MCF 10A (cell line): ENCODE results near the gene INHBA. TPM values are rescaled to one million over a fixed set of nuclear protein-coding genes. Genes with fewer than 3 reads are reported as not detected.

Source experiments
- BruUV-seq: library from RNA; stranded (reverse); fragments of 400-500 nt; replicated peaks from 2 replicates; lab custom pipeline; 2021; lab: Mats Ljungman, UMichigan
- CTCF ChIA-PET: fragments of 300-600 bp; sonication (Branson Sonifier 250); formaldehyde crosslinking; extraction: SDS; loops from one replicate; lab custom pipeline; 2021; ENCODE audit warnings: antibody characterized with exemption, inconsistent platforms; lab: Yijun Ruan, JAX
- POLR2A ChIA-PET: fragments of 300-600, 350-650 bp; sonication (Branson Sonifier 250); formaldehyde crosslinking; extraction: SDS; loops from one replicate; lab custom pipeline; 2020; ENCODE audit warnings: antibody characterized with exemption, inconsistent platforms; lab: Yijun Ruan, JAX
- DNase-seq: peaks from one replicate; pipeline ENCODE4 v3.0.0-alpha.2; 2018; ENCODE audit not compliant: unreplicated experiment
- H3K27ac Mint-ChIP-seq: one replicate; pipeline ENCODE4 v1.8.0; 2022; ENCODE audit warnings: mild to moderate bottlenecking, low read depth, mixed read lengths; ENCODE audit not compliant: unreplicated experiment
- H3K27me3 Mint-ChIP-seq: one replicate; pipeline ENCODE4 v1.8.0; 2022; ENCODE audit warnings: mixed read lengths; ENCODE audit not compliant: insufficient read depth, unreplicated experiment
- H3K36me3 Mint-ChIP-seq: one replicate; pipeline ENCODE4 v1.8.0; 2022; ENCODE audit warnings: mild to moderate bottlenecking, moderate library complexity, mixed read lengths; ENCODE audit not compliant: insufficient read depth, unreplicated experiment
- H3K4me1 Mint-ChIP-seq: one replicate; pipeline ENCODE4 v1.8.0; 2022; ENCODE audit warnings: mixed read lengths; ENCODE audit not compliant: insufficient read depth, unreplicated experiment
- H3K4me3 Mint-ChIP-seq: one replicate; pipeline ENCODE4 v1.8.0; 2022; ENCODE audit warnings: mild to moderate bottlenecking, moderate library complexity, mixed read lengths; ENCODE audit not compliant: unreplicated experiment
- H3K9me3 Mint-ChIP-seq: one replicate; pipeline ENCODE4 v1.8.0; 2022; ENCODE audit warnings: mixed read lengths; ENCODE audit not compliant: unreplicated experiment
- CTCF ChIP-seq: fragments of 200-600 bp; IDR thresholded peaks from one replicate; pipeline ENCODE4 v1.8.0; 2022; ENCODE audit warnings: antibody characterized with exemption, mild to moderate bottlenecking; ENCODE audit not compliant: unreplicated experiment
- intact Hi-C: fragments of 100-400 bp; cut with micrococcal nuclease; formaldehyde crosslinking; loops from 2 replicates; pipeline ENCODE4 v1.14.1; 2022
- total RNA-seq: library from RNA; stranded (reverse); gene quantifications from 2 replicates; pipeline ENCODE4 v1.2.3, GENCODE V29; 2022

The INHBA gene
- total RNA-seq, 1 experiment from 2014 or later = 14.3 TPM

GRCh38 chr7:41692251-41692650 is 10.6 kb downstream of the INHBA start:
- CTCF ChIA-PET = interaction anchor here (0.7 to 1.1 kb wide), 3 partner anchors 16 to 1460 kb away, joined by 3 to 4 read pairs (median 3); no protein-coding TSS in a partner anchor
- TF ChIP-seq CTCF = no peak
- no peak for DNase-seq
- intact Hi-C loops = loop anchor here (10.0 kb wide), 1 partner anchor 467 kb away; no protein-coding TSS in a partner anchor
- Mint-ChIP-seq H3K27me3 (no peaks in the 10 kb centered on the region), H3K27ac (no peak overlapping the region), H3K36me3 (peaks cover 12% of the 10 kb centered on the region), H3K9me3 (no peaks in the 10 kb centered on the region), H3K4me1 (peaks cover 36% of the 10 kb centered on the region), H3K4me3 (no peak overlapping the region)
- POLR2A ChIA-PET = interaction anchor here (0.6 kb wide), 1 partner anchor 797 kb away, joined by 4 read pairs; no protein-coding TSS in a partner anchor
- BruUV-seq = no TSS peak

GRCh38 chr7:41691286-41692190 is 11.4 kb downstream of the INHBA start:
- no TSS peak for BruUV-seq
- Mint-ChIP-seq H3K9me3 (no peaks in the 10 kb centered on the region), H3K27ac (no peak overlapping the region), H3K4me3 (no peak overlapping the region), H3K27me3 (no peaks in the 10 kb centered on the region), H3K36me3 (peaks cover 12% of the 10 kb centered on the region), H3K4me1 (peaks cover 32% of the 10 kb centered on the region)
- no peak for DNase-seq
- ChIA-PET POLR2A (no interaction called here), CTCF (interaction anchor here (0.5 kb wide), 1 partner anchor 620 kb away, joined by 3 read pairs; no protein-coding TSS in a partner anchor)
- no peak for TF ChIP-seq CTCF
- intact Hi-C loops = loop anchor here (10.0 kb wide), 1 partner anchor 467 kb away; no protein-coding TSS in a partner anchor

- no peak for TF ChIP-seq CTCF
- POLR2A ChIA-PET = no interaction called here
- CTCF ChIA-PET = interaction anchor here (0.6 kb wide), 2 partner anchors 554 to 927 kb away, joined by 3 read pairs; no protein-coding TSS in a partner anchor
- Mint-ChIP-seq H3K4me3 (no peak overlapping the region), H3K9me3 (no peaks in the 10 kb centered on the region), H3K4me1 (peaks cover 14% of the 10 kb centered on the region), H3K36me3 (peaks cover 12% of the 10 kb centered on the region), H3K27me3 (no peaks in the 10 kb centered on the region), H3K27ac (no peak overlapping the region)
- intact Hi-C loops = loop anchor here (10.0 kb wide), 1 partner anchor 465 kb away; no protein-coding TSS in a partner anchor
- DNase-seq = no peak
- BruUV-seq = no TSS peak
Observed at GRCh38 chr7:41689815-41690214, 13.1 kb downstream of the INHBA start.

DNA sequence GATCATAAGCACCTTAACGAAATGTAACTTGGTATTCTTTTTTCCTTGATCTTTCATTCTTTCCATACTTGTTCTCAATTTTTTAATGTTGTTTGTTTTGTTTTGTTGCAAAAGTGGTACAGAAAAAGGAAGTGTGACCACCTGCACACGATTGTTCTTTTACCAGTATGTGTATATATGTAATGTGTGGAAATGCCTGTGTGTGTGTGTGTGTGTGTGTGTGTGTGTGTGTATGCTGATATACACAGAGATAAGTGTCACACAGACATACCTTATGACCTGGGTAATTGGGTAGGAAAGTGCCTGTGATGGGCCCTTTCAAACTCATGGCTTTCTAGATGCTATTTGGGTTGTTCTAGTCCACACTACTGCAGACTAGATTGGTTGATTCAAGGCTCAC is 14.0 kb downstream of the INHBA start:
- no peak for TF ChIP-seq CTCF
- ChIA-PET CTCF (interaction anchor here (0.7 kb wide), 1 partner anchor 33 kb away, joined by 3 read pairs; no protein-coding TSS in a partner anchor), POLR2A (interaction anchor here (0.6 kb wide), 1 partner anchor 688 kb away, joined by 3 read pairs; no protein-coding TSS in a partner anchor)
- BruUV-seq = no TSS peak
- no peaks in the 10 kb centered on the region for H3K27me3 Mint-ChIP-seq
- H3K4me1 Mint-ChIP-seq = peaks cover 8% of the 10 kb centered on the region
- no peak for DNase-seq
- no peak overlapping the region for H3K27ac Mint-ChIP-seq
- H3K36me3 Mint-ChIP-seq = peaks cover 12% of the 10 kb centered on the region
- H3K4me3 Mint-ChIP-seq = no peak overlapping the region
- H3K9me3 Mint-ChIP-seq = no peaks in the 10 kb centered on the region
- intact Hi-C loops = no loop called here
